Measurements from ENCODE around the gene PSMB11. TPM values are rescaled to one million over a fixed set of nuclear protein-coding genes. Genes with fewer than 3 reads are reported as not detected.

Gene PSMB11
- total and polyA plus RNA-seq, 2 experiments from 2014 or later: 0.12 TPM; not detected in 1

- Histone ChIP-seq H3K9me3 (ENCODE audit: low read depth) (no peaks in the 10 kb centered on the region), H3K4me3 (no peak overlapping the region), H3K27ac (no peak overlapping the region), H3K36me3 (no peaks in the 10 kb centered on the region), H3K27me3 (no peaks in the 10 kb centered on the region), H3K4me1 (ENCODE audit: low read depth) (peaks cover 9% of the 10 kb centered on the region)
- DNase-seq (ENCODE audit: low read depth in 1 of 2, low spot score in 1 of 2): no peak
- TF ChIP-seq CTCF (IDR thresholded peaks at IDR 0.05; ENCODE audit: low read depth, low read length): no peak
Measured at GRCh38 chr14:22996768-22997654, 45.0 kb upstream of the PSMB11 start.

GRCh38 chr14:22997676-22998323, 44.2 kb upstream of the PSMB11 start:
- Histone ChIP-seq H3K4me1 (ENCODE audit: low read depth) (peaks cover 9% of the 10 kb centered on the region), H3K27me3 (no peaks in the 10 kb centered on the region), H3K27ac (no peak overlapping the region), H3K4me3 (no peak overlapping the region), H3K9me3 (ENCODE audit: low read depth) (no peaks in the 10 kb centered on the region), H3K36me3 (no peaks in the 10 kb centered on the region)
- no peak for TF ChIP-seq CTCF (IDR thresholded peaks at IDR 0.05; ENCODE audit: low read depth, low read length)
- no peak for DNase-seq (ENCODE audit: low read depth in 1 of 2, low spot score in 1 of 2)

- Histone ChIP-seq H3K27me3 (no peaks in the 10 kb centered on the region), H3K4me3 (no peak overlapping the region), H3K36me3 (no peaks in the 10 kb centered on the region), H3K4me1 (ENCODE audit: low read depth) (peaks cover 7% of the 10 kb centered on the region), H3K27ac (no peak overlapping the region), H3K9me3 (ENCODE audit: low read depth) (no peaks in the 10 kb centered on the region)
- peak in 1 of 2 donors; percentile 40 for DNase-seq (ENCODE audit: low read depth in 1 of 2, low spot score in 1 of 2)
- TF ChIP-seq CTCF (IDR thresholded peaks at IDR 0.05; ENCODE audit: low read depth, low read length): no peak
Measured at GRCh38 chr14:22998329-22999012, 43.5 kb upstream of the PSMB11 start.

- H3K27me3 ChIP-seq: no peaks in the 10 kb centered on the region
Measured at GRCh38 chr14:23000860-23001259, 41.2 kb upstream of the PSMB11 start.

More at GRCh38 chr14:23000860-23001259, 41.2 kb upstream of the PSMB11 start:
- no peak for TF ChIP-seq CTCF (IDR thresholded peaks at IDR 0.05; ENCODE audit: low read depth, low read length)
- Histone ChIP-seq H3K9me3 (ENCODE audit: low read depth) (no peaks in the 10 kb centered on the region), H3K36me3 (no peaks in the 10 kb centered on the region), H3K4me3 (no peak overlapping the region), H3K27ac (no peak overlapping the region), H3K4me1 (ENCODE audit: low read depth) (peaks cover 8% of the 10 kb centered on the region)
- DNase-seq (ENCODE audit: low read depth in 1 of 2, low spot score in 1 of 2): no peak

All from cardiac muscle cell (in vitro differentiated cells and primary cell).